Keratinocyte (primary cell): Measurements from ENCODE around the gene COL1A2. TPM values are rescaled to one million over a fixed set of nuclear protein-coding genes. Genes with fewer than 3 reads are reported as not detected.

Experiments
- DNase-seq: peaks from one replicate; pipeline ENCODE4 v3.0.0-alpha.2; 2011; ENCODE audit warnings: low read depth, missing footprints, low spot score
- FAIRE-seq: peaks from 2 replicates; lab custom pipeline; 2011; peaks lifted over from hg19 to GRCh38; lab: Jason Lieb, UNC
- H2AFZ ChIP-seq: 2 replicates; pipeline ENCODE4 v1.6.0; 2012; ENCODE audit warnings: low read length, control low read depth, inconsistent platforms; ENCODE audit not compliant: control insufficient read depth
- H3K27ac ChIP-seq: 2 replicates; pipeline ENCODE4 v1.5.1; 2011; ENCODE audit warnings: low read length; ENCODE audit not compliant: control insufficient read depth, insufficient read depth
- H3K27me3 ChIP-seq: 3 replicates; pipeline ENCODE4 v1.6.0; 2011; ENCODE audit warnings: low read length; ENCODE audit not compliant: control insufficient read depth, insufficient read depth; ENCODE audit errors: extremely low read depth
- H3K36me3 ChIP-seq, 2 experiments: 2 replicates in 1 of 2; 3 replicates in 1 of 2; pipeline ENCODE4 v1.5.1; 2011; ENCODE audit warnings: low read length in 2 of 2, mild to moderate bottlenecking in 1 of 2; ENCODE audit not compliant: control insufficient read depth in 2 of 2, insufficient read depth in 2 of 2; ENCODE audit errors: extremely low read depth in 1 of 2
- H3K4me1 ChIP-seq: 3 replicates; pipeline ENCODE4 v1.5.1; 2011; ENCODE audit warnings: low read length; ENCODE audit not compliant: control insufficient read depth, insufficient read depth; ENCODE audit errors: extremely low read depth
- H3K4me2 ChIP-seq: 3 replicates; pipeline ENCODE4 v1.6.0; 2011; ENCODE audit warnings: low read depth, low read length; ENCODE audit not compliant: control insufficient read depth, insufficient read depth; ENCODE audit errors: extremely low read depth
- H3K4me3 ChIP-seq, 3 experiments: fragments of 200-600 bp in 1 of 3; sonication (generic) in 1 of 3; 2 replicates in 2 of 3; 3 replicates in 1 of 3; pipeline ENCODE4 v1.5.1; 2011 to 2016; ENCODE audit warnings: low read length in 3 of 3, mild to moderate bottlenecking in 3 of 3, control low read depth in 2 of 3, inconsistent platforms in 1 of 3, low read depth in 1 of 3, mixed read lengths in 1 of 3, mixed run types in 1 of 3, moderate library complexity in 1 of 3; ENCODE audit not compliant: control insufficient read depth in 2 of 3, insufficient read depth in 2 of 3; ENCODE audit errors: extremely low read depth in 1 of 3
- H3K79me2 ChIP-seq: 2 replicates; pipeline ENCODE4 v1.6.0; 2012; ENCODE audit warnings: low read length; ENCODE audit not compliant: control insufficient read depth, insufficient read depth
- H3K9ac ChIP-seq: 3 replicates; pipeline ENCODE4 v1.6.0; 2011; ENCODE audit warnings: low read length; ENCODE audit not compliant: control insufficient read depth, insufficient read depth; ENCODE audit errors: extremely low read depth
- H3K9me1 ChIP-seq: 3 replicates; pipeline ENCODE4 v1.6.0; 2011; ENCODE audit warnings: low read length; ENCODE audit not compliant: control insufficient read depth, insufficient read depth; ENCODE audit errors: extremely low read depth
- H3K9me3 ChIP-seq: 2 replicates; pipeline ENCODE4 v1.5.1; 2012; ENCODE audit warnings: low read depth, low read length; ENCODE audit not compliant: control insufficient read depth
- H4K20me1 ChIP-seq: 3 replicates; pipeline ENCODE4 v1.6.0; 2011; ENCODE audit warnings: low read length; ENCODE audit not compliant: control insufficient read depth, insufficient read depth; ENCODE audit errors: extremely low read depth
- EZH2 ChIP-seq: IDR thresholded peaks from one replicate; pipeline ENCODE4 v1.6.1; 2012; ENCODE audit warnings: inconsistent platforms, mild to moderate bottlenecking, low read length, moderate library complexity
- dilution Hi-C: fragments of 300-500 bp; cut with MboI; formaldehyde crosslinking; loops from one replicate; pipeline ENCODE4 v1.7.0; 2020; ENCODE audit warnings: low sequenced_read_pairs; ENCODE audit not compliant: extremely low pct_ligation_motif_present
- polyA plus RNA-seq, 5 experiments: library from polyadenylated mRNA; depleted of rRNA in 3 of 5; stranded (reverse) in 3 of 5; stranded (forward) in 1 of 5; unstranded in 1 of 5; fragments of >200 nt; gene quantifications; 1 replicate in 1 of 5; 2 replicates in 3 of 5; 3 replicates in 1 of 5; pipeline versions ENCODE4 v1.2.1 to v1.2.3, GENCODE V29; 2011 to 2012; ENCODE audit warnings: missing spikeins in 2 of 5, low read depth in 1 of 5, low replicate concordance in 1 of 5
- TF ChIP-seq, protein P1 (sequence below), 3 experiments: IDR thresholded peaks in 1 of 3; conservative IDR thresholded peaks in 1 of 3; optimal IDR thresholded peaks in 1 of 3; 2 replicates in 2 of 3; 3 replicates in 1 of 3; pipeline versions ENCODE3 to v1.5.1; 2011; ENCODE audit warnings: low read length in 3 of 3, mild to moderate bottlenecking in 3 of 3, moderate library complexity in 2 of 3, control low read depth in 1 of 3, inconsistent platforms in 1 of 3; ENCODE audit not compliant: insufficient read depth in 2 of 3; ENCODE audit errors: extremely low read depth in 1 of 3

The COL1A2 gene
- polyA plus RNA-seq, 1 donor (not counting 4 experiments of a cell fraction or from before 2014, with no cell fraction given), result 0.13 TPM

DNA sequence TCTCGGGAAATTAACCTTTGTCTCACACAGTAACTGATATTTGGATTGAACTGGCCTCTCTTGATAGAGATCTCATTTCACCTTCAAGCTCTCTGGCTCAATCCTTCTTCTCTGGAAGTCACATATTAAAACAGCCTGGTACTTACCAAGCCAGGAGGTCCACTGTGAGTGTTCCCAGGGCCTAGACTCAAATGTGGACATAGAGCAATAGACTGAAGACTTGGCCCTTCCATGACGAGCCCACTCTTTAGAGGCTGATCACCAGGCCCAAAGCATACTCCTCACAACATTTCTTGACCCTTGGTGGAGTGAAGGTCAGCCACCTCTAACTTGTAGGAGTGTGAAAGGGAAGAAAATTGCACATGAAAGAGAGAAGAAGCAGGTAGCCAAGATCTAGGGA lies 38.5 kb downstream of the COL1A2 start:
- Histone ChIP-seq H3K79me2 (no peaks in the 10 kb centered on the region), H3K36me3 (no peaks in the 10 kb centered on the region), H3K4me2 (no peak overlapping the region), H3K27ac (no peak overlapping the region), H3K9me1 (no peaks in the 10 kb centered on the region), H4K20me1 (no peaks in the 10 kb centered on the region), H3K4me3 (no peak overlapping the region), H3K4me1 (no peaks in the 10 kb centered on the region), H2AFZ (no peak overlapping the region), H3K27me3 (no peaks in the 10 kb centered on the region), H3K9ac (no peak overlapping the region), H3K9me3 (no peaks in the 10 kb centered on the region)
- TF ChIP-seq, protein P1, sequence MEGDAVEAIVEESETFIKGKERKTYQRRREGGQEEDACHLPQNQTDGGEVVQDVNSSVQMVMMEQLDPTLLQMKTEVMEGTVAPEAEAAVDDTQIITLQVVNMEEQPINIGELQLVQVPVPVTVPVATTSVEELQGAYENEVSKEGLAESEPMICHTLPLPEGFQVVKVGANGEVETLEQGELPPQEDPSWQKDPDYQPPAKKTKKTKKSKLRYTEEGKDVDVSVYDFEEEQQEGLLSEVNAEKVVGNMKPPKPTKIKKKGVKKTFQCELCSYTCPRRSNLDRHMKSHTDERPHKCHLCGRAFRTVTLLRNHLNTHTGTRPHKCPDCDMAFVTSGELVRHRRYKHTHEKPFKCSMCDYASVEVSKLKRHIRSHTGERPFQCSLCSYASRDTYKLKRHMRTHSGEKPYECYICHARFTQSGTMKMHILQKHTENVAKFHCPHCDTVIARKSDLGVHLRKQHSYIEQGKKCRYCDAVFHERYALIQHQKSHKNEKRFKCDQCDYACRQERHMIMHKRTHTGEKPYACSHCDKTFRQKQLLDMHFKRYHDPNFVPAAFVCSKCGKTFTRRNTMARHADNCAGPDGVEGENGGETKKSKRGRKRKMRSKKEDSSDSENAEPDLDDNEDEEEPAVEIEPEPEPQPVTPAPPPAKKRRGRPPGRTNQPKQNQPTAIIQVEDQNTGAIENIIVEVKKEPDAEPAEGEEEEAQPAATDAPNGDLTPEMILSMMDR (optimal IDR thresholded peaks at IDR 0.05 in 1 of 3, IDR thresholded peaks at IDR 0.05 in 1 of 3, conservative IDR thresholded peaks at IDR 0.05 in 1 of 3; ENCODE audit: extremely low read depth in 1 of 3, insufficient read depth in 2 of 3, low read length in 3 of 3), result no peak
- TF ChIP-seq EZH2, result no peak
- no peak for DNase-seq
- FAIRE-seq, result no peak
- dilution Hi-C loops, result loop anchor here (25.0 kb wide), 1 partner anchor 146 kb away; no protein-coding TSS in a partner anchor

GRCh38 chr7:94434042-94434441 lies 39.3 kb downstream of the COL1A2 start:
- dilution Hi-C loops, result loop anchor here (25.0 kb wide), 1 partner anchor 147 kb away; no protein-coding TSS in a partner anchor
- no peaks in the 10 kb centered on the region for H3K27me3 ChIP-seq

More at GRCh38 chr7:94434042-94434441, 39.3 kb downstream of the COL1A2 start:
- TF ChIP-seq, protein P1 (optimal IDR thresholded peaks at IDR 0.05 in 1 of 3, IDR thresholded peaks at IDR 0.05 in 1 of 3, conservative IDR thresholded peaks at IDR 0.05 in 1 of 3; ENCODE audit: extremely low read depth in 1 of 3, insufficient read depth in 2 of 3, low read length in 3 of 3), result no peak
- TF ChIP-seq EZH2, result no peak
- no peak overlapping the region for H2AFZ ChIP-seq
- no peak for DNase-seq
- H3K36me3 ChIP-seq, result no peaks in the 10 kb centered on the region
- no peak overlapping the region for H3K4me2 ChIP-seq
- no peak for FAIRE-seq
- no peaks in the 10 kb centered on the region for H3K9me3 ChIP-seq
- H3K9me1 ChIP-seq, result no peaks in the 10 kb centered on the region
- H3K27ac ChIP-seq, result no peak overlapping the region
- H4K20me1 ChIP-seq, result no peaks in the 10 kb centered on the region
- no peaks in the 10 kb centered on the region for H3K79me2 ChIP-seq
- no peaks in the 10 kb centered on the region for H3K4me1 ChIP-seq
- H3K4me3 ChIP-seq, result no peak overlapping the region
- no peak overlapping the region for H3K9ac ChIP-seq
